ENCODE results near the gene CTIF.

CTIF gene

DNA sequence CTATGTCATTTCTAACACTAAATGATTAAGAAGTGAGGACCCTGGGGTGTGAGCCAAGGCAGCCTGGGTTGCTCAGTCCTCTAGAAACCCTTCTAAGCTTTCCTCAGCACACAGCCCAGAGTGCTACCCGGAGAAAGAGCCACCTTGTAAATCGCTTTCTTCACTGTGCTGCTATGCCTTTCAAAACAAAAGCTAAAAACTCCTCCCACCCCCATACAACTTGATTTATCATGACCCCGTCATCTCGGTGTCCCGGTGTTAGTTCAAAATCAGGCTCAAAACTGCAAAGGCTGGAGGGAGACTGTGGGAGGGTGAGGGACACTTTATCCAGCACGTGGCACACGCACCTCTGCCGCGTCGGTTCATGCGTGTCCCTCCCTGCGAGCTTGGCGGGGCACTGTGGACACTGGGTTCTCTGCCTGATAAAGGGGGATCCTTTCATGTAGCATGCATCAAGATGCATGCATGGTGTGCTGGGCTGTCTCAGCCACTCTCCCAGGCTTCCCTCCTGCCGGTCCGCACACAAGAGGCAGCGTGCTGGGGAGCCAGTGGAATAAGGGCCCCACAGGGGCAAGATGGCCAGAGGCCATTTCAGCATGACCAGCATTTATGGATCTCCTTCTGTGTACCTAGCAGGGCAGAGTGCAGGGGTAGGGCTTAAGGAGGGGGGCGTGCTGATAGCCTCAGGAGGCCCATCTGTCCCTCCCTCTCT, 241.5 kb downstream of the CTIF start:
- DNase-seq: no peak

DNA sequence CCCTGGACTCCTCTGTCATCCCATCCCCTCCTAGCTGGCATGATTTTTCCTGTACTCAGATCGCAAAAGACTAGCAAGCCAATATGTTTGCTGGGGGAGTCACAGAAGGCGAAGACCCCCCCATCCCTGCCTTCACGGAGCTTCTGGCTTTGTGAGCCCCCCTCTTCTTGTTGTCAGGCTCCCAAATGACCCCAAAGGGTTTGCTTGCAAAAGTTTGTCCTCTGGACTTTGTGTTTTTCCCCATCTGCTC, 242.0 kb downstream of the CTIF start:
- DNase-seq: no peak

DNA sequence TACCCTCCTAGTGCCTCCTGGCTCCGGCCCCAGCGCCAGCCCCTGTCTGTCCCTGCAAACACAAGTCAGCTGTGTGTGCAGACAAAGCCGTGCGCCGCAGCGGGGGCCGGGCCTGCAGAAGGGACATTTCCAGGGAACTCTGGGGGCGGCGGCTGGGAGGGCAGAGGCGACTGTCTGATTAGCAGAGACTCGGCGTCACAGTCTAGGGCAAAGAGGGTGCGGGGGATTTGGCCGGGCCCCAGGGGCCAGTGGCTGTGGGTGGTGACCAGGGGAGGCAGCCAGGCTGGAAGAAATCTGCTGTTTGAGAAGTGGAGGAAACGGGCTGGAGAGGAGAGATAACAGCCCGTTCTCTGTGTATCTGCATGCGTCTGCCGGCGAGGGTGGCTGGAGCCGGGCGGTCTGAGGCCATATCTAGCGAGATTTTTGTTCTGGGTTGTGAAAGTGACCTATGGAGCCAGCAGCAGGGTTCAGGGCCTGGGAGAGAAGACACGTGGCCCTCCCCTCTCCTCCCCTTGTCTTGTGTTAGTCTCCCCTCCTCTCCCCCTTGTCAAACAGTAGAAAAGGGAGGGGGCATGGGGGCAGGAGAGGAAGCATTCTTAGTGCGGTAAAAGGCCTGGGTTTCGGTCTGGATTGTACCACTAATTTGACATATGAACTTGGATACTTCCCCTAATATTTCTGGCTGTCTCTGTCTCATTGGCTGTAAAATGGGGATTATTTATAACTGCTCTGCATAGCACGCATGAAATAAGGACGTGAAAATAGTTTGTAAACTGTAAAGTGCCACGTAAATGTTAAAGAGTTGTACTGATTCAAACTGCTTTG, 242.5 kb downstream of the CTIF start:
- DNase-seq: no peak

DNA sequence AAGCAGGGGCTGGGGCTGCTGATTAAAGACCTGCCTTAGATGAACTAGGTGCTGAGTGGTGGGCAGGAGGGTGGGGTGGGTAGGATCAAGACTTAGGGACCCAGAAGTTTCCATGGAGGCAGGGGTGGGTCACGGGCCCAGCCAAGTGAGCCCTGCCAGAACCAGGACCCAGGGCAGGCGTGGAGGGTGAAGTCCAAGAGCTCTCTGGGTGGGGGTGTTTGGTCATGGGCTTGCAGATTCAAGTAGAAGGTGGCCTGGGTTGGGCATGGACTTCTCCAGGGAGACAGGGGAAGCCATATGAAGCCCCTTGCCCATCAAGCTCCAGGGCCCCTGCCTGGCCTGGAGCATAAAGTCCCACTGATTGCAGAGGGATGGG, 243.1 kb downstream of the CTIF start:
- no peak for DNase-seq

DNA sequence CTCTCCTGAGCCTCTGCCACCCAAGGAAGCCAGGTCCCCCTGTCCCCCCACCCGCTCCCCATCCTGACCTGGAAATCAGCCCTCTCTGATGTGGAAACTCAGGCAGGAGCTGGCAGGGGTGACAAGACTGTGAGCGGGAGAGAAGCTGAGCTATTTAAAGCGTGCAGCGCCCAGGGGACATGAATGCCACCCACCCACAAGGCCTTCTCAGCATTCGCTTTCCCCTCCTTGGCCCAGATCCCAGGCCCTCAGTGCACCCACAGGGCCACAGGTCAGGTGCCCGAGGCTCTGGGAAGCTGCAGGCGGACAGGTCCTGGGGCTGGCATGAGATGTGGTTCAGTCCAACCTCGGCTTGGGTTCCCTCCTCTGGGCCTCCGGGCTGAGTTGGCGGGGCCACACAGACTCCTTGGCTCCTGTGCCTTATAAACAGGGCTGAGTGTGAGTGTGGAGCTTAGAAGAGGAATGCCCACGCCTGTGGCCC, 243.6 kb downstream of the CTIF start:
- DNase-seq: no peak

DNA sequence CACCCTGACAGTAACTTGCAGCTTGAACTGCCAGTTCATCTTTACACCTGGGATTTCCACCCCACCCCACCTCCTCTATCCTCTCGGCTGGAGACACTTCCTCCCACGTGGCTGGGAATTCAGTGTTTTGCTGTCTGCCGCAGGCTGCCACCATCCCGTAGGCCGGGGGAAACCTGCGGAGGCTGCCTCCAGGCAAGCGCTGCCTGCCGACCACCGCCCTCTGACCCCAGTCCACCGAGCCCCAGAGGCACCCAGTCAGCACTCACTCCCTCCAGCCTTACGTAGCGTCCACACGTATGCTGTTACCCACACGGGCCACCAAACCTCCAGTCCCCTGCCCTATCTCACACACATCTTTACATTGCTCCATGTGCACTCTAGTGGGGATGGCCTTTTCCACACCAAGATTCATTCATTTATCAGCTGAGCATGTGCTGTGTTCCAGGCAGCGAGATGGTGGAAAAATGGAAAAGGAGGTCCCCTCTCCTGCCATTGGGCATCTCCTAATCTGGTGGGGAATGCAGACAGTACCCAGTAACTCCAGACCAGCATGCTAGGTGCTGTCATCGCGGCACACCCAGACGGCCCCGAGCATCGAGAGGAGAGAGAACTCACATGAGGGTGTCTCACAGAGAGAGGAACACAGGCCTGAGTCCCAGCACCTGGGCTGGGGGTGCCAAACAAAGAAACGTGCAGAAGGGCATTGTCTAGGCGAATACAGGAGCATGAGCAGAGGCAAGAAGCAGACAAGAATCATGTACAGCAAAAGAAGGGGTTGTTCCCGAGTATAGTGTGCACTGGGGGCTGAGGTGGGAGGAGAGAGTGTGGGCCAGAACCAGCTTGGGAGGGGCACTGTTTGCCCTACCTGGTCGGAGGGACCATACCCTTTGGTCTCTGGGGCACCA, 245.0 kb downstream of the CTIF start:
- no peak for DNase-seq

DNA sequence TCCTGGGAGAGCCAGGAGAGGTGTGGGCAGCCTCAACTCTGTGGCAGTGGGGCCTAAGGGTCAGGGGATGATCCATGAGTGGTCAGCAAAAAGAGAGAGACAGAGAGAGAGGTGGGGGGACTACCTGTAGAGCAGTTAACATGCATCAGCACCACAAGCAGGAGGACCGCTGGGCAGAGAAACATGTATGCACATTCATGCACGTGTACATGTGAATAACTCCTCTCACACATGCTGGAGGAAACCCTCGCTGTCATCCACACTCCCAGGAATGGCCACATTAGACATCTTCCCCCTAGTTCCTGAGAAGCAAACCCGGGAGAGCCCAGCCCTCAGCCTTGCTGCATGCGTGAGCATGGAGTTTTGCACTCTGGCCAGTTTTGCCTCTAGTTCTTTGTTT, 245.8 kb downstream of the CTIF start:
- DNase-seq: no peak

DNA sequence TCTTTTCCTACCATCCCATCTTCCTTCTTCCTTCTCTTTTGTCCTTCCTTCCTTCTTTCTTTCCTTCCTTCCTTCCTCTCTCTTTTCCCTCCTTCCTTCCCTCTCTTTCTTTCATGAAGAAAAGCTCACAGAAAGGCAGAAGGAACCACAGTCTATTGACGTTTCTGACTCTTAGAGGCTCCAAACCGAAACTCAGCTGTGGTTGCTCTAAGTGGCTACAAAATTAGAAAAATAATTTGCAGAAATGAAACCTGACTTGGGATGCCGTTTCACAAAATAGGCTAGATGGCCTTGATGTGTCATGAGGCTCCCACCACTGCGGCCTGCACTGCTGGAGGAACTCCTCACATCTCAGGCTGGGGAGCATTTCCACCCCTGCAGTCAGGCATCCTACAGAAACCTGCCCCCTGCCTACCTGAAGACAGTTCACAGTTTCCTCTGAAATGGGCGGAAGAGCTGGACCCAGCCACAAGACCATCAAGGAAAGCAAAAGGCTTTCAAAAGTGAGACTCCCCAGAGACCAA, 246.3 kb downstream of the CTIF start:
- peak in 1 of 5 experiments; percentile 72 for DNase-seq

DNA sequence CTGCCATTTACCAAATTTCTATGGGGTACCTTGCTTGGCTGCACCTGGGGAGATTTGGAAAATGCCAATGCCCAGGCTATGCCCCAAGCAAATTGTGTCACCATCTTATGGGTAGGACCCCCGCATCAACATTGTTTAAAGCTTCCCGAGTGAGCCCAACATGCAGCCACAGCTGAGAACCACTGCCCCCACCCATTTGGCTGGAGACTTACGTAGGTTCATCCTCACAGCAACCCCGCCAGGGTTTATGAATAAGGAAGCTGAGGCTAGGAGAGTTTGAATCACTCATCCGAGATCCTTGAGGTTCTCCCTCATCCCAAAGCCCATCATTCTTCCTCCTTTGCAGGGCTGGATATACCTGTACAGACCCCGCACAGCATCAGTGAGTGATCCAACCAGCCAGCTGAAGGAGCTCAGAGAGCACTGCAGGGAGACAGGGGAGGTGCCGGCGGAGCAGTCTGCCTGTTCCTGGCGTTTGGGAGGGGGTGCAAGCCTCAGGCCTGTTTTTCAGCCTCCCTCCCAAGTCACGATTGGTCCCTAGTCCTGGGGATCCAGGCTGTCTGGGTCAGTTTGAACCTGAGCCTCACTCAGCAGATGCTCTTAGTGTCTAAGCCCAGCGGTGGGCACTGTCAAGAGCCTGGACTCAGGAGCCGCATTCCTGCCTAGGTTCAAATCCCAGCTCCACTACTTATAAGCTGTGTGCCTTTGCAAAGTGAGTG, 247.1 kb downstream of the CTIF start:
- DNase-seq: no peak

DNA sequence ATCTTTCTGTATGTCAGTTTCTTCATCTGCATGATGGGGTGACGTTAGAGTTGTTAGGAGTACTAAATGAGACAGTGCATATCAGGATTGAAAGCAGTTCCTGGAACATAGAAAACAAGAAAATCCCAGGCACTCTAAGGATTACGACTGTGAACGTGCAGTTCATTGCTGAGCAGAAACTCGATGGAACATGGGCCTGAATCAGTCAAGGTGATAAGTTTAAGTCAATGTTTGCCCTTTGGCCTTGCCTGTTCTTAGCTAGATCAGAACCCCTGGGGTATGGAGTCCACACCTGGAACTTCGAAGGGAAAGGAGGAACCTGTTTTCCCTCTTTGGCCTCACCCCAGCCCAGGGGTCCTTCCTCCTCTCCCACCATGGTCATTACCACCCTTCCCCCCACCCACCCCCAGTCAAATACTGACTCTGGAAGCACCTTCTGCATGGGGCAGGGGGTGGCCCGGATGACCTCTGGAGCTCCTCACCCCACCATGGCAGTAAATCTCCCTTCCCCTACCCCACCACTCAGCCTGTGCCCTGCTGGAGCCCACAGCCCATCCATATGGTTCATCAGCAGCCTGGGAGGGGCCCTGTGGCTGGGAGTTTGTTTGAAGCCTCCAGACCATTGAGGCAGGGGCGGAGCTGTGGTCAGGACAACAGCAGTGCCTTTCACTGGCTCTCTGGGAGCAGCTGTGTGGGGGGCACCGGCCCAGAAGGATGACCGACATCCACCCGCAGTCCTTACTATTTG, 247.8 kb downstream of the CTIF start:
- DNase-seq: no peak

DNA sequence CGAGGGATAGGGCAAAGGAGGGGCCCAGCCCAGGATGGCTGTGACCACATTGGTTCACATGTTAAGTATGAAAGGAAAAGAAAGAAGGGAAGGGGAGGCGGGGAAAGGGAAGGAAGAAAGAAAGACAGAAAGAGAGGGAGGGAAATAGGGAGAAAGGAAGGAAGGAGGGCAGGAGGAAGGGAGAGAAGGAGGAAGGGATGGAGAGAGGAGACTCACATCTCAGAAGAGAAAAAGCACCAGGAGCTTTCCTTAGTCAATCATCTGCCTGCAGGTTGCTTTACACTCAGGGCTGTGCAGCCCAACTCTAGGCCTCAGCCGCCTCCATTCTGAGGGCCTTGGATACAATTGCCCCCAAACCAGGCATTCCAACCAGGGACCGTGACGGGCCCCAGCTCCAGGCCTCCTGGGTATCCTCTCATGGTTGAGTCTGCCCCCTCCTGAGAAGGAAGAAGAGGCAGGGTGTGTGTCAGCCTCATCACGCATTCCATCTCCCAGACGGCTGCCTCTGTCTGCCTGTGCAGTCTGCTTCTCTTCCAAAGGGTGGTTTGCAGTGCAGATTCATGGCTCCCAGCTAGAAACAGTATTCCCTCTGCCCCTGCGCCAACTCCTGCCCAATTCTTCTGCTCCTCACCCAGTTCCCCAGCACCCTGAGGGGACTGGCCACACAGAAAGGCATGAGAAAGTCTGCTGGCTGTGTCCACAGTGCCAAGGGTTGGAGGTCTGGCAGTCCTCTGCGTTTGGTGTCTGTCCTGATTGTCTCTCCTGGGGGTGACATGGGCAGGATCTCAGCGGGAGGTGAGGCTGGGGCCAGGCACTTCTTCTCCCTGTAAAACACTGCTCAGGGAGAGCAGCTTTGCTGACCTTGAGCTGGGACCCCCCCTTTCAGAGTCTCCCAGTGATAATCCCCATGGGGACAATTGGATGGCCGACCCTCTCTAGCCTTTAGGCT, 248.6 kb downstream of the CTIF start:
- DNase-seq: no peak

DNA sequence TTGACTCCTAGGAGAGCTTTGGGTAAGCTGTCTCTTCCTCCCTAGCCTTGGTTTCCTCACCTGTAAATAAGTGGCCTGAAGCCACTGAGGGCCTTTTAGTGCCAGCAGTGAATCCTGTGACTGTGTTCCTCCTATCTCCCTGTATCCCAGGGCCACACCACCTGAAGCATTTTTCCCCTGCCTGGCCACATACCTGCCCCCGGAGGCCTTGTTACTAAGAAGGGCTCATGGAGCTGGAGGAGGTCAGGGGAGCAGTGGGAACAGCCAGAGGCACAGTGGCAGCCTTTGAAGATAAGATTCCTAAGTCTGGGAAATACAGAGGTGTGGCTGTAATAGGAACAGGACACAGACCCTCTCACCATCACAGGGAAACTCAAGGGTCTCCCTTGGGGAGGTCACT, 249.5 kb downstream of the CTIF start:
- DNase-seq: no peak

DNA sequence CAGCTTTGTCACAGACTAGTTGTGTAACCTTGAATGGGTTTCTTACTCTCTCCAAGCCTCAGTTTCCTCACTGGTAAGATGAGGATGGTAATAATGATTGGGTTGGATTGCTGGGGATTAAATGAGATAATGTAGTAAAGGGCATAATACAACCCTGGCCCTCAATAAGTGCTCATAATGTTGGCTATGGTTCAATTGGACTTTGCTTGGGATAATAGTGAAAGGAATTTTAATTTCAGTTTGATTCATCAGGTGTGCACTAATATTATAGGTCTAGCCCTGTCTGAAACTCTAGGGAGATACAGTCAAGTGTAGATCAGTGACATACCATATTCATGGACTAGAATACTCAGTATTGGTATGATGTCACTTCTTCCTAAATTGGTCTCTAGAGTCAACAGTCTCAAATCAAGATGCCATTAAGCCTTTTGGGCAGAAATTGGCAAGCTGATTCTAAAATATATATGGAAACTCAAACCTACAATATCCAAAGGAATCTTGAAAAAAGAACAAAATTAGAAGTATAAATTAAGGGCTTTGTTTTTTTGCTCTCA, 250.5 kb downstream of the CTIF start:
- DNase-seq: no peak

DNA sequence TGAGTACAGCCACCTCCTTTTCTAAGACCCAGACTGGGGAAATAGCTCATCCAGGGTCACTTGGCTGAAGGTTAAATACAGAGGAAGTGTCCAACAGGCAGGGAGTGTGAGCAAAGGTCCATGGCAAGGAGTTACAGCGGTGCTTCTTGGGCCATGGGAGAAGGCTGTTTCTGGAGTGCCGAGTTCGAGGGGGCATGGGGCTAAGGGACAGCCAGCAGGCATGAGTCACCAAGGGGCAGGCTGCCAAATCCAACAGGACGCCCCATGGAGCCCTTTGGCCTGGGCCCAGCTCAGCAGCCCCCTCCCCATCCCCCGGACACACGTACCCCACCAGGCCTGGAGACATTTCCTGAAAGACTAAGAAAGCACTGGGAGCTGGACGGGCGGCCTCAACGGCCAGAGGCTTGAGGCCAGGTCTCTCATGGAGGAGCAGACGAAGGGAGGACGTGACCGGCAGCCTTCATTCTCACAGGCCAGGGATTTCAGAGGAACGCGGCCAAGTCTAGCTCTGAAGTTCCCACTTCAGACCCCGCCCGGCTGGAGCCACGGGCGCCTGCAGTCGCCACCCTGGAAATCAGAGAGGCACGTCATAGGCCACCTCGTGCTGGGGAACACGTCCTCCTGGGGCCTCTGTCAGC, 251.5 kb downstream of the CTIF start:
- DNase-seq: no peak

DNA sequence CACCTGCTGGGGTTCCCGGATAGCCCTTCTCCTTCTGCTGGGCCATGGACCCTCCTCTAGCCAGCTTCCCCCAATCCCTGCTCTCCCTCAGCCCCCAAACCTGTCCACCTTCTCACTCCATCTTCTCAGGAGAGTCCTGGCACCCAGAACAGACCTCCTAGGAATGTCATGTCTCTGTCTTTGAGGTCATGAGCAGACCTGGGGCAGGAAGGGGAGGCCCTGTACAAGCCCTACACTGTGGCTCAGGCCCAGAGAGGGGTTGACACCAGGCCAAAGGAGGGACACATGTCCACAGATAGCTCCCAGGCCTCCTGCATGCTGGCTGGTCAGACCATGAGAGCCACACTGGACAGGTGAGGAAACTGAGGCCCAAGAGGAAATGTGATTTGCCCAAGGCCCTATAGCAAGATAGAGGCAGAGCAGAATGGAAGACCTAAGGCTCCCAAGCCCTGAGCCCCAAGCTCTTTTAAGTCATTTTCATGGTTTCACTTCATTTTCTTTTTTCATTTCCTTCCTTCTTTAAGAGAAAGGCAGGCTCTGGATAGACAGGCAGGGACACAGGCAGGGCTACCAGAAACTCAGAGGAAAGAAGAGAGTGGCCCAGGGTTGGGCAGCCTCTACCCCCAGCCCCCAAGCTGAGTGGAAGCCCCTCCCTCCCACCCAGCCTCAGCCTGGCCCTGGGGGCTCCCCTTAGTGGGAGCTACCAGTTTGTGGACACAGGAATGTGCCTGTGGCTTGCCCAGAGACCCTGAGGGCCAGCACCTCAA, 252.2 kb downstream of the CTIF start:
- no peak for DNase-seq

DNA sequence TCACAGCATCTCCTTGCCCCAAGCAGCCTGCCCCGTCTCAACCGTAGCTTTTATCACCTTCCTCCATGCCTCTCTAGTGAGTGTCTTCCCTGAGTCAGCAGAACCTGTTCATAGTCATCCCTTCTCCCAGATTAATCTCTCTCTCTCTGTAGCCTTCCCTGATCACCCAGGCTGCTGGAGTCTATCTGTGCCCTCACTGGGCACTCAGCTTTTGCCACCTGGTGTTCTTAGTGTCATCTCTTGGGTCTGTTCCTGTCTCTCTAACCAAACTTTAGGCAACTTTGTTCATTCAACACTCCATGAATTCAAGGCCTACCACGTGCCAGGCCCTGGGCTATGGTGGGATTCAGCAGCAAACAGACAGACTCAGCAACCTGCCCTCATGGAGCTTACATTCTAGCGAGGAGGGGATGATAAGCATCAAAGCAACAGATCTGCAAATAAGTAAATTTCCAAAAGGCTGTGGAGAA, 252.8 kb downstream of the CTIF start:
- DNase-seq: no peak

DNA sequence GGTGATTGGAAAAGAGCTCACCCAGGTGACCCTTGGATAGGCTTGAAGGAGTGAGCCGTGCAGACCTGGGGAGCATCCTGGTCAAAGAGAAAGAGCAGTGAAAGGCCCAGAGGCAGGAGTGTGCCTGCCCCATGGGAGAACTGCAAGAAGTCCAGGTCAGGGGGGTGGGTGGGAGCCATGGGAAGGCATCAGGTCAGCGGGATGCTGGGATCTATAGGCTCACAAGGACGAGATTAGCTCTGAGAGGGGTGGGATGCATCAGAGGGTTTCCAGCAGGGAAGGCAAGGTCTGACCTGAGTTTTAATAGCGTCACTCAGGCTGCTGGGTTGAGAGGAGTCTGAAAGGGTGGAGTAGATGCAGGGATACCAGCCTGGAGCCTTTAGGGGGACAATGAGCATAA, 253.3 kb downstream of the CTIF start:
- DNase-seq: no peak

DNA sequence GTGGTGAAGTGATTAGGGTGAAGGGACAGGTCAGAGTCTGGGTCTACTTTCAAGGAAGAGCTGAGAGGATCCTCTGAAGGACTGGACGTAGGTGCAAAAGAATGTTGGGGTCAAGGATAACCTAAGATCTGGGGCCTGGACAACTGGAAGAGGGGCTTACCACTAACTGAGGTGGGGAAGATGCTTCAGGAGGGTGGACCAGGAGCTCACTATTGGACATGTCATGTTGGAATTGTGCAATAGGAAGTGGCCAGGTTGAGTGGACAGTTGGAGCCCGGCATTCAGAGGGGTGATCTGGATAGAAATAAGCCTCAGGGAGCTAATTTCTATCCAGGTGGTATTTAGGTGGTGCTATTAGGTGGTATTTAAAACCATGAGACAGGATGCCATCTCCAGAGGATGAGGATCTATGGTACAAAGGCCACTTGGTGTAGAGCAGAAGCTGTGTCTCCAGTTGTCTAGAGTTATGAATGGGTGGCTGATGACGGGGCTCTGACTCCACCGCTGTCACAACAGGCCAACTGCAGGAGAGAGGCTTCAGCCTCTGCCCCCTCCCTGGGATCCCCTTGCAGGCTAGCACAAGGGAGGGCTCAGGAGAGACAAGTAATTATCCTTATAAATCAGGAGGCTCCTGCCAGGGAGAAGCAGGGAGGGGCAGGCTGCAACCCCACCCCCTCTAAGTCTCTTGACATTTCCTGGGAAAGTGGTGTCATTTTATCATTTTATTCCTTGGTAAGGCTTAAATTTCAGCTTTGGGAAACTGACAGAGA, 254.0 kb downstream of the CTIF start:
- DNase-seq: no peak
